Occipital lobe (tissue), 2 donors: ENCODE results near the gene SEC22A. TPM values are rescaled to one million over a fixed set of nuclear protein-coding genes. Genes with fewer than 3 reads are reported as not detected.

Experiments
- DNase-seq: peaks from one replicate; lab custom pipeline; 2025; lab: John Stamatoyannopoulos, UW
- total RNA-seq: library from RNA; depleted of rRNA; stranded (reverse); fragments of >200 nt; gene quantifications from one replicate; pipeline ENCODE4 v1.2.3, GENCODE V29; 2014

The SEC22A gene
- total RNA-seq, 1 donor from 2014 or later = 62.2 TPM

DNA sequence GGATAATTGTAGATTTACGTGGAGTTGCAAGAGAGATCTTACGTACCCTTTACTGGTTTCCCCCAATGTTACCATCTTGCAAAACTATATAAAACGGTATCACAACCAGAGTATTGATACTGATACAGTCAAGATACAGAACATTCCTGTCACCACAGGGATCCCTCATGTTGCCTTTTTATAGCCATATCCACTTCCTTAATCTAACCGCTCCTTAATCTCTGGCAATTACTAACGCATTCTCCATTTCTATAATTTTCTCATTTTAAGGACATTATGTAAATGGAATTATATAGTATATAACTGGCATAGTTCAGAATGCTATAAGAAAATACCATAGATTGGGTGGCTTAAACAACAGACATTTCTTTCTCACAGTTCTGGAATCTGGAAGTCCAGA is 61.1 kb downstream of the SEC22A start:
- no peak for DNase-seq

DNA sequence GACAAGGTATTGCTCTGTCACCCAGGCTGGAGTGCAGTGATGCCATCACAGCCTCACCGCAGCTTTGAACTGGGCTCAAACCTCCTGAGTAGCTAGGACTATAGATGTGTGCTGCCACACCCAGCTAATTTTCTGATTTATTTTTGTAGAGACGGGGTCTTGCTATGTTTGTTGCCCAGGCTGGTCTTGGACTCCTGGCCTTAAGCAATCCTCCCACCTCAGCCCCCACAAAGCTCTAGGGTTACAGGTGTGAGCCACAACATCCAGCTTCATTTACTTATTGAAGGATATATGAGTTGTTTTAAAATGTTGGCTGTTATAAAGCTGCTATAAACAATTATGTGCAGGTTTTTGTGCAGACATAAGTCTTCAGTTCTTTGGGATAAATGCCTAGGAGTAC is 62.2 kb downstream of the SEC22A start:
- no peak for DNase-seq

- no peak for DNase-seq
Measured at GRCh38 chr3:123267821-123268220, 66.1 kb downstream of the SEC22A start.

GRCh38 chr3:123270818-123271217 is 69.1 kb downstream of the SEC22A start:
- no peak for DNase-seq

DNA sequence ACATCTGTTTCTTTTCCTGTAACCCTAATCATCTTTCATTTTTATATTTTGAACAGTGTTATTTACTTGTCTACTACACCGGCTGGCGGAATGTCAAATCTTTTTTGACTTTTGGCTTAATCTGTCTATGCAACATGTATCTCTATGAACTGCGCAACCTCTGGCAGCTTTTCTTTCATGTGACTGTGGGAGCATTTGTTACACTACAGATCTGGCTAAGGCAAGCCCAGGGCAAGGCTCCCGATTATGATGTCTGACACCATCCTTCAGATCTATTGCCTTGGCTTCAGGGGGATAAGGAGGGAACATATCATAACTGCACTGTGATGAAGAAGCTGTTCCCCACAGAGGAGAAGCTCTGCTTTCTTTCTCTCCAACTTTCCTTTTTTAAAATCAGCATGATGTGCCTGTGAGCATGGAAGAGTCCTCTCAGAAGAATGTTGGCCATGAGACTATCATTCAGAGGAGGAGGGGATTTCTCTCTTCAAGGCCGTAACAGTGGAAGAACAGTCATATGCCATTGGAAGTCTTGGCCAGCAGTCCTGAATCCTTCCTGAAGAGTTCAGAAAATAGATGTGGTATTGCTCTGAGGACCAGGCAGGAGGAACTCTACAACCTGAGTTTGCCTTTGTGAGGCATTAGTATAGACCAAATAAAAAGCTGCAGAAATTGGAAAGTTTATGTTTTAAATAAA is 69.9 kb downstream of the SEC22A start:
- DNase-seq = no peak

DNA sequence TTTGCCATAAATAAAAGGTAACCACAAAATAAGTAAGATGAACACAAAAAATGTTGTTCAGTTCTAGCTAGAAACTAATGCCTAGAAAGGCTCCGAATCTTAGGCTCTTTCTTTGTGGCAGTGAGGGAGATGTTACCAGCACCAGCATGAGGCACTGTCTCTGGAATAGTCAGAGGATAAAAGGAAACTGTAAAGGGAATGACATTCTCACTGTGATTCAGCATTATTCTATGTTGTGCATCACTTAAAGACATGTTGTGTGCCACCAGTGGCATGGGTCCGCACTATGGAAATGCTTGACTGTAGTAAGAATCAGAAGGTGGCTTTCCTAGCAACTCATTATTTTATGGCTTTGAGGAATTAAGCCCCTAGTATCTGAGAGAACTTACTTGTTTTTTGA is 70.8 kb downstream of the SEC22A start:
- DNase-seq = no peak

DNA sequence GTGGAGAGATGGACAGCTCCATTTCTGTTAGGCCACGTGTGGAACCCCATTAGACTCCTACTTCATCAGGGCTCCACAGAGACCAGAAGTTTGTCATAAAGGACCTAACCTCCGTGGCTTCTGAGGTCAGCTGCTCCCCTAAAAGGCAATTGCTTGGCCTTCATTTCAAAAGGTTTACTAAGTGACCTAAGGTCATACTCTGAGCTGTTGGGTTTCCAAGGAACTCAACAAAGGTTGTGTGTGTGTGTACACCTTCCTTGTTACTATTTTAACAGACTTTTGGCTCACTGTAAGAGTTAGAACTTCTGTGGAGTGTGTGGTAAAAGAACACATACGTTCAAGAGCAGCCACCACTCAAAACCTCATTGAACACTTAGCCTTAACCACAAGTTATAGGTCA is 73.9 kb downstream of the SEC22A start:
- no peak for DNase-seq

GRCh38 chr3:123276346-123277006 is 74.7 kb downstream of the SEC22A start:
- DNase-seq = peak; percentile 20

DNA sequence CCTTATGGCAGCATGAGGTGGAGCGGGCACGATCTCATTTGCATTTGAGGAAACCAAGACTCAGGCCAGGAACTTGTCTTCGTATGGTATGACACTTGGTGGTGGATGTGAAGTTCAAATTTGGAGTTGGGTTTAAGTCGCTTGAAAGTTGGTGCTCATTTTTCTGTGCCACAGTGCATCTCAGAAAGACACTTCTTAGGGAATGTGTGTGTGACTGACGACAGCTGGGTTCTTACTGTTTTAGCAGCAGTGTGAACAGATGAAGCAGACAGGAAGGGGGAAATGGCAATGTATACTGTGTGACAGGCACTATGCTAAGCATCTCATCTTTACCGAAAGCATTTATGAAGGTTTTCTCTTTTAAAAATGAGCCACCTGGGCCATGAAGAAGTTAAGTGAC is 75.4 kb downstream of the SEC22A start:
- DNase-seq = no peak

DNA sequence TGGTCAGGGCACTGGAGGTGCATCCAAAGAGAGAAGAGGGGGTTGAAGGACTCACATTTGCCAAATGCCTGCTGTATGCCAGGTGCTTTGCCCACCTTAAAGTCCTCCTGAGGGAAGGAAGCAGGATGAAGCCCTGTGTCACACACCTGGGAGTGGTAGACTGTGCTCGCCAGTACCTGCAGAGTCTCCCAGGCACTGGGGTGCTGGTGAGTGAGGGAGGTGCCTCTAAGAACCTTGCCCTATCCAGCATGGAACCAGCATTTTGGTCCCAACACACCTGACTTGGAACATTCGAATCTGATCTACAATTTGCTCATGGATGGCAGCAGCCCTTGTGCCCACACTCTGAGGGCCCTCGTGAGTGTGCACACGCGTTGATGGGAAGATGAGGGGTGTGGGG is 76.7 kb downstream of the SEC22A start:
- no peak for DNase-seq

- no peak for DNase-seq
Measured at GRCh38 chr3:123279121-123279520, 77.4 kb downstream of the SEC22A start.

GRCh38 chr3:123281406-123281805 is 79.7 kb downstream of the SEC22A start:
- DNase-seq = no peak

DNA sequence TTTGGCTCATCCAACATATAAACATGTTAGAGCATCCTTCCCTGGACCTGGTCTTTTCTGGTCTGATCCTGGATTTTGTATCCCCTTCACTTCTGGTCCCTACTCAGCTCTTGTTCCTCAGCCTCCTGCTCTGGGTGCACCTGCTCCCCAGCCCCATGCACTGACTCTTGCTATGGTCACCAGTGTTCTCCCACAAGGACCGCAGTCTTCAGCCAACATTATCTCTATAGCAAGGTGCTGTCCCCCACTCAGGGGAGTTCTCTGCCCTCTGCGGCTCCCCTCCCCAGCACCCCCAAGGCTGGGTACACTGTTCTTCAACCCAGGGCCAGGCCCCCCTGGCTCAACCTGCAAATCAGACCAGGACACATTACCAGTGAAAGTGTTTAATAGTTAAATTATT is 80.2 kb downstream of the SEC22A start:
- DNase-seq = no peak

- DNase-seq = no peak
Measured at GRCh38 chr3:123282461-123282860, 80.7 kb downstream of the SEC22A start.

GRCh38 chr3:123283074-123283473 is 81.3 kb downstream of the SEC22A start:
- DNase-seq = no peak

- DNase-seq = no peak
Measured at GRCh38 chr3:123283657-123284398, 82.1 kb downstream of the SEC22A start.

DNA sequence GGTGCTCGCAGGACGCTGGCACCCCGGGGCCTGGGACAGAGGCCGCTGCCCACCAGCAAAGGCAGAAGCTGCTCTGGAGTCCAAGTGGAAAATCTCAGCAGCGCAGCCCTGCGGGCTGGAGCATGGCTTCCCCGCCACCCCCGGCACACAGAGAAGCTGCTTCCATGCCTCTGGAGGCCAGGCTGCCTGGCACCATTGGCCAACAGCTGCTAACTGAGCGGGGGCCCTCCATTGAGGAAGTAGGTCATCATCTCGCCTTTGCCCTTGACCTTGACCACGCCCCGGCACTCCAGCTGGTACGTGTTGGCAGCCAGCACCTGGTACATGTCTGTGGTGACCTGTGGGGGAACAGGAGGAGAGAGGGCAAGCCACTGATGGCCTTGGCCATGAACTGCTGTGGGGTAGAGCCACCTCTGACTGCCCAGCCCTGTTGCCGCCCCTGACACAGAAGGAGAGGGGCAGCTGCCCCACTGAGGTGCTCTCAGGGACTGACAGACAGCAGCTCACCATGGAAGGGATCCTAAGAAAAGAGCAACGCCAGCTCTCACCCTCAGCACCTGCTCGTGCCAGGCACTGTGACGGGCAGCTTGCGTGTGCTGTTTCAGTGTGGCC is 82.8 kb downstream of the SEC22A start:
- no peak for DNase-seq

DNA sequence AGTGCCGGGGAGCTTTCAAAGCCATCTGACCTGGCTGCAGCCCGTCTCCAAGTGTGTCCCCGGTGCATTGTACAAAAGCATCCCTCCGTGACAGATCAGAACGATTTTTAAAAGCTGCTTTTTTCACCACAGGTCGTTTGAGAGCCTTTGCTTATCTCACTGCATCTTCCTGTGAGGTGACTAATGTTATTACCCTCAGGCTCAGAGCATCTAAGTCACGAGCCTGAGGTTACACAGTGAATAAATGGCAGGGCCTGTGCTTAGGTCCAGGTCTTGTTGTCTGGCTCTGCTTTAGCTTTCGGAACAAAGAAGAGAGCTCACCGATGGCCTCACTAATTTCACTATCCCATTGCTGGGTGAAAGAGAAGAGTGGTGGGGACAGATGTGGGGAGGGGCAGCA is 83.3 kb downstream of the SEC22A start:
- DNase-seq = no peak

- no peak for DNase-seq
Measured at GRCh38 chr3:123285479-123285878, 83.7 kb downstream of the SEC22A start.

DNA sequence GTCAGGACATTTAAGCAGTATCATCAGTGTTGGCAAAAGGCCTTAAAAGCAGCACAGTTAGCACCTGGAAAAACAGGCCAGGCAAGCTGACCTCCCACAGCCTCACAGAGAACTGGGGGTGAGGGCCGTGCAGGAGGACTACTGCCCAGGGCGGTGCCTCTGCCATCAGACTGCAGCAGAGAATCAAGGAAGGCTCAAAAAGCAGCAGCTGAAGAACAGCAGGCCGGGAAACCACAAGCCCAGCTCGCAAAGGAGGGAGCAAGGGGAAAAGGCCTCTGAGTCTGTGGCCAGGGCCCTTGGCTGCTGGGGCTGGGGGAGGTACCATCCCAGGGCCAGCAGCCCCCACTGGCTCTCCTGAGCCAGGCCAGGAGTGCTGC is 84.2 kb downstream of the SEC22A start:
- DNase-seq = no peak

GRCh38 chr3:123286308-123287023 is 84.7 kb downstream of the SEC22A start:
- peak; percentile 8 for DNase-seq
